ENCODE measurements around the gene GRM4.

- TF ChIP-seq CTCF (IDR thresholded peaks at IDR 0.05) (no peak), POLR2A (IDR thresholded peaks at IDR 0.05) (no peak)
Observed at GRCh38 chr6:34138914-34139510, 6.9 kb downstream of the GRM4 start.

Data from ovary (tissue), 3 donors.